ENCODE measurements around the gene WDR26.

DNA sequence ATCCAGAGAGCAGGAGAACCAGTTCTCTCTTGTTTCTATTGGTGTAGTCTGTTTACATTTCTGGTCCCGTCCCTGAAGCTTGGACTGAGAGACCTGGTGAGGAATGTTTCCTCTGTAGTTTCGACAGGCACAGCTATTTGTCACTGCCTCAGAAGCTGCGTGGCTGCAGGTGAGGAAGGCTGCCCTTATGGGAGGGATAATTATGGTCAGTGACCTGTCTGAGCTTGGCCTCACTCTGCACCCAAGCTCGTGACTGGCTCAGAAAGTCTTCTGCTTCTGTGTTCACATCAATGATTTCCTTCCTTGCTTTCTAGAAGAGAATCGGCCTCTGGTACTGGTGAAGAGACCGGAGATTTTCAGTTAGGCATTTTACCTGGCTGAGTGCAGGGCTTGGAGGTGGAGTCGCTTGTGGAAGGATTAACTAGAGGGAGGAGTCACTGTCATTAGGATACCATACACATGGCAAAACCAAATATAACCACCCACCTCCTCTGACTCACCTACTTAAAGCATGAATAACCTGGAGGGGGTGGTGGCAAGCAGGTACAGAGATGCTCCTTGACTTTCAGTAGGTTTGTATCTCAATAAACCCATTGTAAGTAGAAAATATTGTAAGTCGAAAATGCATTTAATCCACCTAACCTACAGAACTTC lies 19.9 kb upstream of the WDR26 start:
- TF ChIP-seq YY1 (IDR thresholded peaks at IDR 0.05; ENCODE audit: insufficient read depth, insufficient read length) (no peak), ZNF274 (IDR thresholded peaks at IDR 0.05; ENCODE audit: low read depth, low read length) (no peak), SUZ12 (IDR thresholded peaks at IDR 0.05; ENCODE audit: extremely low read depth, insufficient read depth, insufficient read length) (no peak)

Measured in NT2/D1 (cell line).